GM19240 (cell line): ENCODE results near the gene LUZP4.
"Not testable (repeated sequence)": the region's sequence is repeated elsewhere in the genome, so short reads cannot be mapped to it uniquely, and the experiment has no call there.

Source experiments
- DNase-seq: peaks from one replicate; pipeline ENCODE4 v3.0.0; 2011; ENCODE audit warnings: low spot score; ENCODE audit not compliant: insufficient read length

Gene LUZP4

GRCh38 chrX:115337491-115338144 lies 48.1 kb downstream of the LUZP4 start:
- DNase-seq: no peak

GRCh38 chrX:115339441-115340025 lies 50.0 kb downstream of the LUZP4 start:
- no peak for DNase-seq

GRCh38 chrX:115341421-115341820 lies 51.9 kb downstream of the LUZP4 start:
- DNase-seq: no peak

GRCh38 chrX:115344885-115345614 lies 55.5 kb downstream of the LUZP4 start:
- DNase-seq: no peak

- DNase-seq: no peak
Measured at GRCh38 chrX:115345615-115346014, 56.1 kb downstream of the LUZP4 start.

- not testable (repeated sequence) for DNase-seq
Measured at GRCh38 chrX:115346738-115347137, 57.2 kb downstream of the LUZP4 start.

- no peak for DNase-seq
Measured at GRCh38 chrX:115348446-115349225, 59.1 kb downstream of the LUZP4 start.

GRCh38 chrX:115350711-115351381 lies 61.3 kb downstream of the LUZP4 start:
- DNase-seq: no peak

GRCh38 chrX:115356369-115356768 lies 66.9 kb downstream of the LUZP4 start:
- DNase-seq: no peak
